Panc1 (cell line): ENCODE data around the gene THSD7B. TPM values are rescaled to one million over a fixed set of nuclear protein-coding genes. Genes with fewer than 3 reads are reported as not detected.

ENCODE experiments used
- ATAC-seq: fragments of 200-7000 bp; cut with Tn5 transposase; 2 replicates; pipeline ENCODE4 v1.9.1; 2020; ENCODE audit warnings: mild to moderate bottlenecking, moderate library complexity
- BruUV-seq: library from RNA; stranded (reverse); fragments of 400-500 nt; replicated peaks from 2 replicates; lab custom pipeline; 2021; lab: Mats Ljungman, UMichigan
- CTCF ChIA-PET: fragments of 300-600 bp; sonication (Branson Sonifier 250); formaldehyde crosslinking; loops from one replicate; lab custom pipeline; 2022; ENCODE audit warnings: antibody characterized with exemption; lab: Charles Lee
- POLR2A ChIA-PET: fragments of 300-600 bp; sonication (Branson Sonifier 250); formaldehyde crosslinking; loops from one replicate; lab custom pipeline; 2022; ENCODE audit warnings: antibody characterized with exemption; lab: Charles Lee
- DNase-seq: peaks from one replicate; pipeline ENCODE4 v3.0.0-alpha.2; 2010; ENCODE audit warnings: low read depth, low spot score
- H3K27ac ChIP-seq: 2 replicates; pipeline ENCODE4 v1.5.1; 2011; ENCODE audit warnings: mild to moderate bottlenecking, low read length, inconsistent platforms
- H3K27me3 ChIP-seq: fragments of 200-500 bp; sonication (Bioruptor generic); 2 replicates; pipeline ENCODE4 v1.6.0; 2014; ENCODE audit warnings: low read length, inconsistent platforms; ENCODE audit not compliant: control insufficient read depth, insufficient read depth
- H3K36me3 ChIP-seq: fragments of 200-500 bp; sonication (Bioruptor generic); 2 replicates; pipeline ENCODE4 v1.5.1; 2014; ENCODE audit warnings: inconsistent platforms, mild to moderate bottlenecking, low read length, moderate library complexity; ENCODE audit not compliant: control insufficient read depth, insufficient read depth
- H3K4me1 ChIP-seq: 2 replicates; pipeline ENCODE4 v1.5.1; 2011; ENCODE audit warnings: inconsistent platforms, mild to moderate bottlenecking, low read length, moderate library complexity; ENCODE audit not compliant: control insufficient read depth, insufficient read depth
- H3K4me3 ChIP-seq, 2 experiments: 2 replicates each; pipeline ENCODE4 v1.5.1; 2011 to 2012; ENCODE audit warnings: low read depth in 2 of 2, low read length in 2 of 2, mild to moderate bottlenecking in 2 of 2, inconsistent platforms in 1 of 2, moderate library complexity in 1 of 2
- H3K9me3 ChIP-seq: fragments of 200-500 bp; sonication (Bioruptor generic); 2 replicates; pipeline ENCODE4 v1.5.1; 2014; ENCODE audit warnings: low read depth, mild to moderate bottlenecking, inconsistent platforms, low read length, moderate library complexity; ENCODE audit not compliant: control insufficient read depth, insufficient read depth
- CTCF ChIP-seq: fragments of 450-650 bp; IDR thresholded peaks from 2 replicates; pipeline ENCODE4 v1.5.1; 2017; ENCODE audit warnings: mild to moderate bottlenecking
- POLR2AphosphoS5 ChIP-seq: IDR thresholded peaks from 2 replicates; pipeline ENCODE4 v1.6.1; 2012; ENCODE audit warnings: mild to moderate bottlenecking, low read depth, low read length, moderate library complexity
- SIN3A ChIP-seq: IDR thresholded peaks from 2 replicates; pipeline ENCODE4 v1.6.1; 2012; ENCODE audit warnings: low read depth, mild to moderate bottlenecking, low read length, moderate library complexity, borderline replicate concordance; ENCODE audit not compliant: insufficient read depth
- TCF7L2 ChIP-seq: IDR thresholded peaks from 2 replicates; pipeline ENCODE4 v1.6.1; 2011; ENCODE audit warnings: mild to moderate bottlenecking, low read depth, low read length, inconsistent platforms
- in situ Hi-C: cut with HindIII; loops from 2 replicates; pipeline ENCODE4 v1.10.0; 2016; ENCODE audit warnings: low sequenced_read_pairs, low pct_unique_long_range_greater_than_20kb
- intact Hi-C: fragments of 100-400 bp; cut with micrococcal nuclease; formaldehyde crosslinking; loops from one replicate; pipeline ENCODE4 v1.10.0; 2022; ENCODE audit not compliant: unreplicated experiment
- total RNA-seq: library from RNA; stranded (reverse); gene quantifications from one replicate; pipeline ENCODE4 v1.2.1, GENCODE V29; 2021; ENCODE audit not compliant: unreplicated experiment
- TF ChIP-seq, protein P1 (sequence below), 2 experiments: IDR thresholded peaks; 2 replicates each; pipeline ENCODE4 v1.6.1; 2011 to 2012; ENCODE audit warnings: low read depth in 2 of 2, control low read depth in 1 of 2, low read length in 1 of 2, mild to moderate bottlenecking in 1 of 2, moderate library complexity in 1 of 2; ENCODE audit not compliant: insufficient read depth in 1 of 2

THSD7B gene
- total RNA-seq, 1 experiment from 2014 or later: not detected

- Histone ChIP-seq H3K9me3 (no peaks in the 10 kb centered on the region), H3K27ac (no peak overlapping the region), H3K36me3 (no peaks in the 10 kb centered on the region), H3K4me3 (no peak overlapping the region), H3K27me3 (no peaks in the 10 kb centered on the region), H3K4me1 (0 out of 2 replicates have a peak, but pooled peaks cover 2% of the 10 kb centered on the region)
- in situ Hi-C loops (no loop called here), intact Hi-C loops (no loop called here)
- no TSS peak for BruUV-seq
- ATAC-seq: no peak
- POLR2A ChIA-PET: no interaction called here
- CTCF ChIA-PET: no interaction called here
- TF ChIP-seq SIN3A: no peak
- no peak for TF ChIP-seq POLR2AphosphoS5
- TF ChIP-seq, protein P1, sequence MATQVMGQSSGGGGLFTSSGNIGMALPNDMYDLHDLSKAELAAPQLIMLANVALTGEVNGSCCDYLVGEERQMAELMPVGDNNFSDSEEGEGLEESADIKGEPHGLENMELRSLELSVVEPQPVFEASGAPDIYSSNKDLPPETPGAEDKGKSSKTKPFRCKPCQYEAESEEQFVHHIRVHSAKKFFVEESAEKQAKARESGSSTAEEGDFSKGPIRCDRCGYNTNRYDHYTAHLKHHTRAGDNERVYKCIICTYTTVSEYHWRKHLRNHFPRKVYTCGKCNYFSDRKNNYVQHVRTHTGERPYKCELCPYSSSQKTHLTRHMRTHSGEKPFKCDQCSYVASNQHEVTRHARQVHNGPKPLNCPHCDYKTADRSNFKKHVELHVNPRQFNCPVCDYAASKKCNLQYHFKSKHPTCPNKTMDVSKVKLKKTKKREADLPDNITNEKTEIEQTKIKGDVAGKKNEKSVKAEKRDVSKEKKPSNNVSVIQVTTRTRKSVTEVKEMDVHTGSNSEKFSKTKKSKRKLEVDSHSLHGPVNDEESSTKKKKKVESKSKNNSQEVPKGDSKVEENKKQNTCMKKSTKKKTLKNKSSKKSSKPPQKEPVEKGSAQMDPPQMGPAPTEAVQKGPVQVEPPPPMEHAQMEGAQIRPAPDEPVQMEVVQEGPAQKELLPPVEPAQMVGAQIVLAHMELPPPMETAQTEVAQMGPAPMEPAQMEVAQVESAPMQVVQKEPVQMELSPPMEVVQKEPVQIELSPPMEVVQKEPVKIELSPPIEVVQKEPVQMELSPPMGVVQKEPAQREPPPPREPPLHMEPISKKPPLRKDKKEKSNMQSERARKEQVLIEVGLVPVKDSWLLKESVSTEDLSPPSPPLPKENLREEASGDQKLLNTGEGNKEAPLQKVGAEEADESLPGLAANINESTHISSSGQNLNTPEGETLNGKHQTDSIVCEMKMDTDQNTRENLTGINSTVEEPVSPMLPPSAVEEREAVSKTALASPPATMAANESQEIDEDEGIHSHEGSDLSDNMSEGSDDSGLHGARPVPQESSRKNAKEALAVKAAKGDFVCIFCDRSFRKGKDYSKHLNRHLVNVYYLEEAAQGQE (IDR thresholded peaks at IDR 0.05; ENCODE audit: insufficient read depth in 1 of 2, low read depth in 2 of 2, low read length in 1 of 2): no peak
- no peak for TF ChIP-seq TCF7L2
- TF ChIP-seq CTCF: no peak
- DNase-seq: no peak
These were observed 416.7 kb downstream of the THSD7B start for GRCh38 chr2:137182071-137182470.

DNA sequence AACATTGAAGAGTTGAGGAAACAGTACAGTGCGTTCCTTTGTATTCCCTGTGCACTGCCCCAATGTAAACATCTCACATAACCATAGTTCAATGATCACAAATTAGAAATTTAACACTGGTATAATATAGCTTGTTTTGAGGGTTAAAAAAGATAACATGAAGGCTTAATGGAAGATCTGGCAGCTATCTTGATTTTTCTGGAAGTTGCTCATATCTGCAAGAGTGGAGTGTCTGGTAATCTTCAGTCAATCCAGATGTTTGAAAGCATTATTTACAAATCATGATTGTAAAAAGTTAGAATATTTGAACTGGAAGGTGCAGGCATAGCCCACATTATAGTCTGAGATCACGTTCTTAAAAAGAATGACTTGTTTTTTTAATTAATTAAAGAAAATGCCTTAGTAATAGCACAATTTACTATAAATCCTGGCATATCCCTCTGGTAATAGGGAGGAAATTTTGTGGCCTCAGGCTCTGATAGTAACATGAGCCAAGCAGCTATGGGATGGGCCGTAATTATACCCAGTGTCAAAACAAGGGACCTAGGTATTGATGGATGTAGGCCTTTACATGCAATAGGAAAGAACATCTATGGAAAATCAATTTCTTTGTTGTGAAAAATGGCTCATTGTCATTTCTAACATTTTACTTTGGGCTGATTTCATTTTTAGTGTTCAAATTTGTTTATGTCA, 418.0 kb downstream of the THSD7B start:
- CTCF ChIA-PET: interaction anchor here (0.5 kb wide), 1 partner anchor 57 kb away, joined by 4 read pairs; no protein-coding TSS in a partner anchor
- intact Hi-C loops (no loop called here), in situ Hi-C loops (no loop called here)
- POLR2A ChIA-PET: no interaction called here
- 0 out of 2 replicates have a peak, but pooled peaks cover 2% of the 10 kb centered on the region for H3K4me1 ChIP-seq
- no peak overlapping the region for H3K4me3 ChIP-seq
- no peaks in the 10 kb centered on the region for H3K36me3 ChIP-seq
- TF ChIP-seq TCF7L2 (no peak), CTCF (no peak), SIN3A (no peak), POLR2AphosphoS5 (no peak)
- no peaks in the 10 kb centered on the region for H3K27me3 ChIP-seq
- ATAC-seq: no peak
- no peak for DNase-seq
- no peaks in the 10 kb centered on the region for H3K9me3 ChIP-seq
- H3K27ac ChIP-seq: no peak overlapping the region
- BruUV-seq: no TSS peak
